Thyroid gland (tissue), 4 donors: Measurements from ENCODE around the gene LAMC3. TPM values are rescaled to one million over a fixed set of nuclear protein-coding genes. Genes with fewer than 3 reads are reported as not detected.

Experiments used
- DNase-seq, 2 donors: peaks; one replicate each; pipeline ENCODE4 v3.0.0-alpha.2; 2019
- H3K27ac ChIP-seq, 3 donors: fragments of 200-600 bp; sonication (generic); 1 replicate in 2 of 3; 2 replicates in 1 of 3; pipeline ENCODE4 v1.5.1; 2016 to 2019; ENCODE audit warnings: mild to moderate bottlenecking in 1 of 3, moderate library complexity in 1 of 3
- H3K27me3 ChIP-seq: fragments of 200-600 bp; sonication (generic); one replicate; pipeline ENCODE4 v1.5.1; 2019
- H3K36me3 ChIP-seq, 2 donors: fragments of 200-600 bp; sonication (generic); one replicate each; pipeline ENCODE4 v1.5.1; 2016 to 2019
- H3K4me1 ChIP-seq, 2 donors: fragments of 200-600 bp; sonication (generic); one replicate each; pipeline ENCODE4 v1.5.1; 2017 to 2019
- H3K4me3 ChIP-seq, 3 donors: fragments of 200-600 bp; sonication (generic); replicated peaks in 1 of 3; 1 replicate in 2 of 3; 2 replicates in 1 of 3; pipeline ENCODE4 v1.5.1; 2016; ENCODE audit warnings: mild to moderate bottlenecking in 1 of 3
- H3K9me3 ChIP-seq: fragments of 200-600 bp; sonication (generic); one replicate; pipeline ENCODE4 v1.5.1; 2017
- POLR2A ChIP-seq, 2 donors: fragments of 450-650 bp; IDR thresholded peaks; one replicate each; pipeline ENCODE4 v1.6.1; 2017; ENCODE audit warnings: antibody characterized with exemption in 2 of 2, mild to moderate bottlenecking in 2 of 2, moderate library complexity in 1 of 2
- WGBS, 2 donors: methylation state at CpG; one replicate each; pipeline ENCODE4 v1.1.5; 2017; 5-methylcytosine and 5-hydroxymethylcytosine counted together
- intact Hi-C: fragments of 100-400 bp; cut with DNase I; formaldehyde crosslinking; loops from one replicate; pipeline ENCODE4 v1.15.1; 2023
- total RNA-seq, 4 donors: library from RNA; depleted of rRNA; stranded (reverse); fragments of >200 nt; gene quantifications; one replicate each; pipeline ENCODE4 v1.2.3, GENCODE V29; 2016
- TF ChIP-seq, protein P1 (sequence below), 6 experiments: fragments of 200-600 bp in 3 of 6; fragments of 450-650 bp in 3 of 6; sonication (generic) in 3 of 6; IDR thresholded peaks; one replicate each; pipeline ENCODE4 v1.5.1; 2016 to 2019; ENCODE audit warnings: antibody characterized with exemption in 6 of 6, mild to moderate bottlenecking in 2 of 6, inconsistent platforms in 1 of 6, moderate library complexity in 1 of 6

Gene LAMC3
- total RNA-seq, 4 donors from 2014 or later: 0.81 to 11.1 (median 3.2) TPM

GRCh38 chr9:131038256-131039128 is 29.5 kb downstream of the LAMC3 start:
- H3K27me3 ChIP-seq: no peaks in the 10 kb centered on the region
- WGBS, 2 donors: 81 to 84% methylated on average over 18 to 19 of the region's 19 CpGs
- no peak for TF ChIP-seq POLR2A (IDR thresholded peaks at IDR 0.05)
- TF ChIP-seq, protein P1, sequence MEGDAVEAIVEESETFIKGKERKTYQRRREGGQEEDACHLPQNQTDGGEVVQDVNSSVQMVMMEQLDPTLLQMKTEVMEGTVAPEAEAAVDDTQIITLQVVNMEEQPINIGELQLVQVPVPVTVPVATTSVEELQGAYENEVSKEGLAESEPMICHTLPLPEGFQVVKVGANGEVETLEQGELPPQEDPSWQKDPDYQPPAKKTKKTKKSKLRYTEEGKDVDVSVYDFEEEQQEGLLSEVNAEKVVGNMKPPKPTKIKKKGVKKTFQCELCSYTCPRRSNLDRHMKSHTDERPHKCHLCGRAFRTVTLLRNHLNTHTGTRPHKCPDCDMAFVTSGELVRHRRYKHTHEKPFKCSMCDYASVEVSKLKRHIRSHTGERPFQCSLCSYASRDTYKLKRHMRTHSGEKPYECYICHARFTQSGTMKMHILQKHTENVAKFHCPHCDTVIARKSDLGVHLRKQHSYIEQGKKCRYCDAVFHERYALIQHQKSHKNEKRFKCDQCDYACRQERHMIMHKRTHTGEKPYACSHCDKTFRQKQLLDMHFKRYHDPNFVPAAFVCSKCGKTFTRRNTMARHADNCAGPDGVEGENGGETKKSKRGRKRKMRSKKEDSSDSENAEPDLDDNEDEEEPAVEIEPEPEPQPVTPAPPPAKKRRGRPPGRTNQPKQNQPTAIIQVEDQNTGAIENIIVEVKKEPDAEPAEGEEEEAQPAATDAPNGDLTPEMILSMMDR (IDR thresholded peaks at IDR 0.05): no peak
- DNase-seq: peak; percentile 27 to 36
- H3K4me3 ChIP-seq: no peak overlapping the region
- H3K36me3 ChIP-seq: no peaks in the 10 kb centered on the region
- intact Hi-C loops: no loop called here
- H3K27ac ChIP-seq: no peak overlapping the region
- H3K4me1 ChIP-seq: peaks cover 10 to 18% of the 10 kb centered on the region in 2 donors
- no peaks in the 10 kb centered on the region for H3K9me3 ChIP-seq

GRCh38 chr9:131039129-131039954 is 30.4 kb downstream of the LAMC3 start:
- intact Hi-C loops: no loop called here
- DNase-seq: no peak
- H3K36me3 ChIP-seq: no peaks in the 10 kb centered on the region
- H3K27me3 ChIP-seq: no peaks in the 10 kb centered on the region
- WGBS, 2 donors: 80 to 81% methylated on average over 18 of the region's 18 CpGs
- no peak overlapping the region for H3K27ac ChIP-seq
- peaks cover 10 to 18% of the 10 kb centered on the region in 2 donors for H3K4me1 ChIP-seq
- H3K9me3 ChIP-seq: no peaks in the 10 kb centered on the region
- TF ChIP-seq, protein P1 (IDR thresholded peaks at IDR 0.05): no peak
- no peak for TF ChIP-seq POLR2A (IDR thresholded peaks at IDR 0.05)
- H3K4me3 ChIP-seq: no peak overlapping the region

DNA sequence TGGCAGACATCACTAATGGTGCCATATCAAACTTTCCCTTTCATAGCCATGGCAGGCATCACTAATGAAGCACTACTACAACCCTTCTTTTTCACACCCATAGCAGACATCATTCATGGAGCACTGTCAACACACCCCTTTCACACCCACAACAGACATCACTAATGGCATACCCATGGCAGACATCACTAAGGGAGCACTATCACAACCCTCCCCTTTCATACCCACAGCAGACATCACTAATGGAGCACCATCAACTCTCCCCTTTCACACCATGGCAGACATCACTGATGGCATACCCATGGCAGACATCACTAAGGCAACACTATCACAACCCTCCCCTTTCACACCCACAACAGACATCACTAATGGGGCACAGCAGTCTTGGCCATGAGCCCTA is 33.7 kb downstream of the LAMC3 start:
- no peak for DNase-seq
- Histone ChIP-seq H3K36me3 (no peaks in the 10 kb centered on the region), H3K9me3 (no peaks in the 10 kb centered on the region), H3K27ac (no peak overlapping the region), H3K27me3 (no peaks in the 10 kb centered on the region), H3K4me1 (peaks cover 6 to 7% of the 10 kb centered on the region in 2 donors), H3K4me3 (no peak overlapping the region)
- intact Hi-C loops: loop anchor here (10.0 kb wide), 1 partner anchor 178 kb away; no protein-coding TSS in a partner anchor
- TF ChIP-seq, protein P1 (IDR thresholded peaks at IDR 0.05): no peak
- no peak for TF ChIP-seq POLR2A (IDR thresholded peaks at IDR 0.05)

- Histone ChIP-seq H3K27me3 (no peaks in the 10 kb centered on the region), H3K27ac (no peak overlapping the region), H3K4me3 (no peak overlapping the region), H3K36me3 (no peaks in the 10 kb centered on the region), H3K9me3 (no peaks in the 10 kb centered on the region), H3K4me1 (peaks cover 2 to 3% of the 10 kb centered on the region in 2 donors)
- WGBS, 2 donors: 70 to 83% methylated on average over 2 of the region's 2 CpGs
- intact Hi-C loops: loop anchor here (10.0 kb wide), 1 partner anchor 178 kb away; no protein-coding TSS in a partner anchor
- DNase-seq: no peak
- TF ChIP-seq, protein P1 (IDR thresholded peaks at IDR 0.05): no peak
- TF ChIP-seq POLR2A (IDR thresholded peaks at IDR 0.05): no peak
These were observed 34.1 kb downstream of the LAMC3 start for GRCh38 chr9:131043087-131043486.
